GM12801 (cell line): ENCODE data around the gene FOSB.

Source experiments
- CTCF ChIP-seq: IDR thresholded peaks from one replicate; pipeline ENCODE4 v1.5.1; 2011; ENCODE audit warnings: control low read depth; ENCODE audit not compliant: insufficient read length; ENCODE audit errors: extremely low read depth

The FOSB gene

GRCh38 chr19:45511074-45511473 lies 43.3 kb downstream of the FOSB start:
- TF ChIP-seq CTCF, result no peak

- TF ChIP-seq CTCF, result no peak
Observed at GRCh38 chr19:45512881-45513483, 45.2 kb downstream of the FOSB start.

GRCh38 chr19:45514376-45515051 lies 46.7 kb downstream of the FOSB start:
- TF ChIP-seq CTCF, result no peak

- TF ChIP-seq CTCF, result no peak
Observed at GRCh38 chr19:45515081-45515624, 47.4 kb downstream of the FOSB start.

GRCh38 chr19:45515807-45516401 lies 48.1 kb downstream of the FOSB start:
- no peak for TF ChIP-seq CTCF

GRCh38 chr19:45517238-45517637 lies 49.4 kb downstream of the FOSB start:
- TF ChIP-seq CTCF, result no peak

- no peak for TF ChIP-seq CTCF
Observed at GRCh38 chr19:45517641-45518468, 50.1 kb downstream of the FOSB start.
